Esophagus muscularis mucosa (tissue), 3 donors: ENCODE measurements around the gene RCOR3.

Experiments used
- POLR2AphosphoS5 ChIP-seq, 2 donors: sonication (generic); formaldehyde crosslinking; IDR thresholded peaks; one replicate each; pipeline ENCODE4 v1.6.1; 2017; ENCODE audit warnings: antibody characterized with exemption in 2 of 2
- TF ChIP-seq, protein P1 (sequence below), 3 experiments: fragments of 200-600 bp in 2 of 3; fragments of 450-650 bp in 1 of 3; sonication (generic) in 2 of 3; IDR thresholded peaks; one replicate each; pipeline ENCODE4 v1.5.1; 2017 to 2019; ENCODE audit warnings: antibody characterized with exemption in 3 of 3, mild to moderate bottlenecking in 2 of 3, moderate library complexity in 1 of 3

DNA sequence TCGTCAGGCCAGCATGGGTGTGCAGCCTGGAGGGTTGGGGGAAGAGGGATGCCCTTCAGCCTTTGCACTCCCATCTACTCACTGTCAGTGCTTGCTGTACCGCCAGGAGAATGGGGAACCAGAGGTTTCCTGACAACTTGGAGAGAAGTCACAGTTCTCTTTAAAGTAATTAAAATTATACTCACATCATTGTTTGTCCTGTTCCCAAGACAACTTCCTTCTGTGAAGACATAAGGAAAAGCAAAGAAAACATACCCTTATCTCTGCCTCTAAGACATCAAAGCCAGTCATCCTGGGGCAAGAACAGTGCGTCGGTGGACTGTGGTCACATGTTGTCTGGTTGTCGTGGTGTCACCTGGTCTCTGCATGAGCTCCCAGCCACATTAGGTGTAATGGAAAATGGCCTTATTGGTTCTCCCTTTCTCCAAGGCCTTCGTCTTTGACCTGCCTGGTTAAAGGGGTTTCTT lies 85.0 kb downstream of the RCOR3 start:
- TF ChIP-seq, protein P1, sequence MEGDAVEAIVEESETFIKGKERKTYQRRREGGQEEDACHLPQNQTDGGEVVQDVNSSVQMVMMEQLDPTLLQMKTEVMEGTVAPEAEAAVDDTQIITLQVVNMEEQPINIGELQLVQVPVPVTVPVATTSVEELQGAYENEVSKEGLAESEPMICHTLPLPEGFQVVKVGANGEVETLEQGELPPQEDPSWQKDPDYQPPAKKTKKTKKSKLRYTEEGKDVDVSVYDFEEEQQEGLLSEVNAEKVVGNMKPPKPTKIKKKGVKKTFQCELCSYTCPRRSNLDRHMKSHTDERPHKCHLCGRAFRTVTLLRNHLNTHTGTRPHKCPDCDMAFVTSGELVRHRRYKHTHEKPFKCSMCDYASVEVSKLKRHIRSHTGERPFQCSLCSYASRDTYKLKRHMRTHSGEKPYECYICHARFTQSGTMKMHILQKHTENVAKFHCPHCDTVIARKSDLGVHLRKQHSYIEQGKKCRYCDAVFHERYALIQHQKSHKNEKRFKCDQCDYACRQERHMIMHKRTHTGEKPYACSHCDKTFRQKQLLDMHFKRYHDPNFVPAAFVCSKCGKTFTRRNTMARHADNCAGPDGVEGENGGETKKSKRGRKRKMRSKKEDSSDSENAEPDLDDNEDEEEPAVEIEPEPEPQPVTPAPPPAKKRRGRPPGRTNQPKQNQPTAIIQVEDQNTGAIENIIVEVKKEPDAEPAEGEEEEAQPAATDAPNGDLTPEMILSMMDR (IDR thresholded peaks at IDR 0.05), result no peak
- no peak for TF ChIP-seq POLR2AphosphoS5 (IDR thresholded peaks at IDR 0.05)
